Measurements from ENCODE around the gene TRIM54.
A peak's percentile ranks its signal among the peaks of the same experiment; 100 is the strongest.
"Not testable (repeated sequence)": the region's sequence is repeated elsewhere in the genome, so short reads cannot be mapped to it uniquely, and the experiment has no call there.

TRIM54 gene

DNA sequence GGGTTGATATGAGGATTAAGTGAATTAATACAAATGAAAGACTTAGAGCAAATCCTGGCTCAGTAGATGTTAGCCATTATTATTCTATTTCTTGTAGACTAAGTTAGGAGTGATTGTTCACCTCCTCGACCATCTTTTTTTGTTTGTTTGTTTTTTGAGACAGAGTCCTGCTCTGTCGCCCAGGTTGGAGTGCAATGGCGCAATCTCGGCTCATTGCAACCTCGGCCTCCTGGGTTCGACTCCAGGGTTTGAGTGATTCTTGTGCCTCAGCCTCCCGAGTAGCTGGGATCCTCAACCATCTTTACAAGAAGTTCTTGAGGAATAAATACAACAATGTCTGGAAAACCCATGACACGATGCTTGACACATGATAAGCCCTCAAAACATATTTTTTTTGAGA, 12.7 kb downstream of the TRIM54 start:
- TF ChIP-seq, protein P1, sequence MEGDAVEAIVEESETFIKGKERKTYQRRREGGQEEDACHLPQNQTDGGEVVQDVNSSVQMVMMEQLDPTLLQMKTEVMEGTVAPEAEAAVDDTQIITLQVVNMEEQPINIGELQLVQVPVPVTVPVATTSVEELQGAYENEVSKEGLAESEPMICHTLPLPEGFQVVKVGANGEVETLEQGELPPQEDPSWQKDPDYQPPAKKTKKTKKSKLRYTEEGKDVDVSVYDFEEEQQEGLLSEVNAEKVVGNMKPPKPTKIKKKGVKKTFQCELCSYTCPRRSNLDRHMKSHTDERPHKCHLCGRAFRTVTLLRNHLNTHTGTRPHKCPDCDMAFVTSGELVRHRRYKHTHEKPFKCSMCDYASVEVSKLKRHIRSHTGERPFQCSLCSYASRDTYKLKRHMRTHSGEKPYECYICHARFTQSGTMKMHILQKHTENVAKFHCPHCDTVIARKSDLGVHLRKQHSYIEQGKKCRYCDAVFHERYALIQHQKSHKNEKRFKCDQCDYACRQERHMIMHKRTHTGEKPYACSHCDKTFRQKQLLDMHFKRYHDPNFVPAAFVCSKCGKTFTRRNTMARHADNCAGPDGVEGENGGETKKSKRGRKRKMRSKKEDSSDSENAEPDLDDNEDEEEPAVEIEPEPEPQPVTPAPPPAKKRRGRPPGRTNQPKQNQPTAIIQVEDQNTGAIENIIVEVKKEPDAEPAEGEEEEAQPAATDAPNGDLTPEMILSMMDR (IDR thresholded peaks at IDR 0.05; ENCODE audit: control insufficient read depth, insufficient read depth, low read depth, low read length, missing control alignments) = no peak
- DNase-seq (ENCODE audit: low read depth) = no peak
- H3K4me3 ChIP-seq (ENCODE audit: control insufficient read depth, low read depth, low read length) = no peak overlapping the region

DNA sequence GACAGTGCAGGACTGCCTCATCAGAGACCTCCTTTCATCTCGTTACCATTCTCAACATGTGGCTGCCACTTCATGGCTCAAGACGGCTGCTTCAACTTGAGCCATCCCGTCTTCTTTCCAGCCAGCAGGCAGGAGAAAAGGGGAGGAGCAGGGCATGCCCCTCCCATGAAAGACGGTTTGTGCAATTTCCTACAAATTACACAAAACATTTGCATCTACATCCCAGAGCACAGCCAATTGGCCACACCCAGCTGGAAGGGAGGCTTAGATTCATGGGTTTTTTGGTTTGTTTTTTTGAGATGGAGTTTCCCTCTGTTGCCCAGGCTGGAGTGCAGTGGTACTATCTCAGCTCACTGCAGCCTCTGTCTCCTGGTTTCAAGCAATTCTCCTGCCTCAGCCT, 14.3 kb downstream of the TRIM54 start:
- H3K4me3 ChIP-seq (ENCODE audit: control insufficient read depth, low read depth, low read length) = no peak overlapping the region
- DNase-seq (ENCODE audit: low read depth) = no peak
- TF ChIP-seq, protein P1 (IDR thresholded peaks at IDR 0.05; ENCODE audit: control insufficient read depth, insufficient read depth, low read depth, low read length, missing control alignments) = no peak

DNA sequence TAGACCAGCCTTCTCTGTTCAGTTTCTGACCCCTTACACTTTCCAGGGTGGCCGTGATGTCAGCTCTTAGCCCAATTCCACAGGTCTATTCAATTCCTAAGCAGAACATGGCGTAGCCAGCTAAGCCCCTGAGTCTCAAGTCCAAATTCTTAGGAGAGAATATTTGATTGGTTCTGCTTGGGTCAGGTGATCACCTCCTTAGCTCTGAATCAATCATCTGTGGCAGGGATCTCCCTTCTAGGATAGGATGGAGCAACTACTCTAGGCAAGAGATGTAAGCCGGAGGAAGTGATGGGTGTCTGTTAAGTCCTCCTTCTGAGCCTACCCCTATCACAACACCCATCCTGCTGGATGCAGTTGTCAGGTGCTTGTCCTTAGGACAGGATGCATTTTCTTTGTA, 15.0 kb downstream of the TRIM54 start:
- TF ChIP-seq, protein P1 (IDR thresholded peaks at IDR 0.05; ENCODE audit: control insufficient read depth, insufficient read depth, low read depth, low read length, missing control alignments) = no peak
- no peak overlapping the region for H3K4me3 ChIP-seq (ENCODE audit: control insufficient read depth, low read depth, low read length)
- no peak for DNase-seq (ENCODE audit: low read depth)

DNA sequence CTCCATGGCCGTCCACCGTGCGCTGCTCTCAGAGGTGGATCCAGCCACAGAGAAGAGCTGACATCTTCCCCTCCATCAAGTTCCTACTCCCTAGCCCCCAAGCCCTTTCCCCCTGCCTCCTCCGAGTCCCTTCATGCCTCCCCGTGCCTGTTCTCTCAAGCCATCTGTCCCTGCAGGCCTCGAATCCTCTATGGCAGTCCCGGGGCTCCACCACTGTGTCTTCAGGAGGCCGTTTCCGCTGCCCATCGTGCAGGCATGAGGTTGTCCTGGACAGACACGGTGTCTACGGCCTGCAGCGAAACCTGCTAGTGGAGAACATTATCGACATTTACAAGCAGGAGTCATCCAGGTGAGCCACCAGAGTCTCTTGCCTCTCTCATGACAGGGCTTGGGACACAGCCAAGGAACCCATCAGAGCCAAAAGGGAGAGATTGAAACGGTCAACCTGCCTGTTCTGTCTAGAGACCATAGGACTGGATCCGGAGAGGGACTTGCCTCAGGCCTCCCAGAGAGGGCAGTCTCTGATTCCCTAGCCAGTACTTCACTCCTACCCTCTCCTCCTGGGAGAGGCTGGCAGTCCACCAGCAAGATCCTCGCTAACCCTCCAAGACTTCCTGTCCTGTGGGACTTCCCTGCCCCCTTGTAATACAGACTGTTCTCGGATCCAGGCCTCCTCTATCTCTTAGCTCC, 16.3 kb downstream of the TRIM54 start:
- TF ChIP-seq, protein P1 (IDR thresholded peaks at IDR 0.05; ENCODE audit: control insufficient read depth, insufficient read depth, low read depth, low read length, missing control alignments) = no peak
- H3K4me3 ChIP-seq (ENCODE audit: control insufficient read depth, low read depth, low read length) = no peak overlapping the region
- DNase-seq (ENCODE audit: low read depth) = no peak

DNA sequence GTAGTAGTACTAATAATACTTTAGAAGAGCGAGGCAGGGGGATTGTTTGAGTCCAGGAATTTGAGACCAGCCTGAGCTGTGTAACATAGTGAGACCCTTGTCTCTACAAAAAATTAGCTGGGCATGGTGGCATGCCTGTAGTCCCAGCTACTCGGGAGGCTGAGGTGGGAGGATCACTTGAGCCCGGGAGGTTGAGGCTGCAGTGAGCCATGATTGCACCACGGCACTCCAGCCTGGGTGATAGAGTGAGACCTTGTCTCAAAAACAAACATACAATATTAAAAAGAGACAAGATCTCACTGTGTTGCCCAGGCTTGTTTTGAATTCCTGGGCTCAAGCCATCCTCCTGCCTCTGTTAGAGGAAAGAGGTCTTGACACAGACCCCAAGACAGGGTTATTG, 18.4 kb downstream of the TRIM54 start:
- not testable (repeated sequence) for DNase-seq (ENCODE audit: low read depth); H3K4me3 ChIP-seq (ENCODE audit: control insufficient read depth, low read depth, low read length)

DNA sequence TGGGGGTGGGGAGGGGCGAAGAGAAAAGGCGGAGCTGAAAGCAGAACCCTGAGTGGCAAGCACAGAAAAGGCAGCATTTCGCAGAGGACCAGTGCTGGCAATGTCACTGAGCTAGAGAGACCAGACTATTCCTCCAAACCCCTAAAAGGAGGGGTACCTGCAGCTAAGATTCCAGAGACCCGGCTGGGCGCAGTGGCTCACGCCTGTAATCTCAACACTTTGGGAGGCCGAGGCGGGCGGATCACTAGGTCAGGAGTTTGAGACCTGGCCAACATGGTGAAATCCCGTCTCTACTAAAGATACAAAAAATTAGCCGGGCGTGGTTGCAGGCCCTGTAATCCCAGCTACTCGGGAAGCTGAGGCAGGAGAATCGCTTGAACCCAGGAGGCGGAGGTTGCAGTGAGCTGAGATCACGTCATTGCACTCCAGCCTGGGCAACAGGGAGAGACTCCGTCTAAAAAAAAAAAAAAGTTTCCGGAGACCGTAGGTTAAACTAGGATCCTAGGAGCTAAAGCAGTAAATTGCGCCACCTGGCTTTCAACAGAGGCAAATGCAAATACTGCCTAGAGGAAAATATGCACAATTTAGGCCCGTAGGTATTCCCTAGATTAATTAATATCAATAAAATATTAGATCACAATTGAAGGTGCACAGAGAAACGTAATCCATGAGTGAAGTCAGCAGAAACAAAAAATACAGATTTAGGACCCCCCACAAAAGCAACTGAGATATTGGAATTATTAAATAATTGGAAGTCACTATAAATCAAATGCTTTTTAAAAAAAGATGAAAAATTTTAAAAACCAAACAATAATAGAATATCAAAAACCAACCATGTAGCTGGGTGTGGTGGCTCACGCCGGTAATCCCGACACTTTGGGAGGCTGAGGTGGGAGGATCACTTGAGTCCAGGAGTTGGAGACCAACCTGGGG, 21.1 kb downstream of the TRIM54 start:
- H3K4me3 ChIP-seq (ENCODE audit: control insufficient read depth, low read depth, low read length) = no peak overlapping the region
- TF ChIP-seq, protein P1 (IDR thresholded peaks at IDR 0.05; ENCODE audit: control insufficient read depth, insufficient read depth, low read depth, low read length, missing control alignments) = peak; percentile 78
- DNase-seq (ENCODE audit: low read depth) = no peak
